Heart left ventricle (tissue), 13 donors: ENCODE measurements around the gene EIF3A.

Experiments
- CTCF ChIP-seq, 12 donors: fragments of 200-600 bp; sonication (generic) in 4 of 12; IDR thresholded peaks; one replicate each; pipeline versions ENCODE4 v1.5.0 to v1.8.0; 2018 to 2022; ENCODE audit warnings: antibody characterized with exemption in 12 of 12, mild to moderate bottlenecking in 5 of 12
- POLR2A ChIP-seq, 2 donors: fragments of 450-650 bp; IDR thresholded peaks; one replicate each; pipeline ENCODE4 v1.6.1; 2017; ENCODE audit warnings: antibody characterized with exemption in 2 of 2, mild to moderate bottlenecking in 2 of 2, moderate library complexity in 2 of 2
- donor health status: ischemic (EF 13 %, LVEDD 7.1; RV severe dilation, severe dysfunction).
- donor health status: DM: no; HTN: yes; CAD: no.
- donor health status: DM: no; HTN: no; CAD: no.
- donor health status: ischemic (EF 25% LVEDD 6.9; RV normal size, moderate dysfunction).
- donor health status: ischemic (EF 25% LVEDD 5.7; RV mildly dilated, moderate dysfunction).
- donor health status: ischemic (EF 35%, LVEDD 5.7; RV mildly dilated, moderate dysfunction).
- donor health status: nonischemic (EF 11% LVEDD 7.7; RV severe dilation, severe dysfunction).
- donor health status: DM: yes; HTN: yes; CAD: no.
- donor health status: PGD.
- donor health status: ischemic (EF 29% LVEDD 5.4; RV normal size, mild dysfunction).
- donor health status: nonischemic (EF 23%, LVEDD 6.1; RV moderate dilation, normal function).

GRCh38 chr10:119101366-119102098 is 20.9 kb upstream of the EIF3A start:
- TF ChIP-seq CTCF (IDR thresholded peaks at IDR 0.05) = no peak
- no peak for TF ChIP-seq POLR2A (IDR thresholded peaks at IDR 0.05)
